DMS79 (cell line): Measurements from ENCODE around the gene DRC1.
"Not testable (repeated sequence)": the region's sequence is repeated elsewhere in the genome, so short reads cannot be mapped to it uniquely, and the experiment has no call there.

Source experiments
- DNase-seq: peaks from one replicate; lab custom pipeline; 2025; lab: John Stamatoyannopoulos, UW

Gene DRC1

GRCh38 chr2:26463244-26464192 lies 61.8 kb downstream of the DRC1 start:
- no peak for DNase-seq

- no peak for DNase-seq
Measured at GRCh38 chr2:26464390-26465265, 62.9 kb downstream of the DRC1 start.

GRCh38 chr2:26465266-26465925 lies 63.7 kb downstream of the DRC1 start:
- DNase-seq = no peak

DNA sequence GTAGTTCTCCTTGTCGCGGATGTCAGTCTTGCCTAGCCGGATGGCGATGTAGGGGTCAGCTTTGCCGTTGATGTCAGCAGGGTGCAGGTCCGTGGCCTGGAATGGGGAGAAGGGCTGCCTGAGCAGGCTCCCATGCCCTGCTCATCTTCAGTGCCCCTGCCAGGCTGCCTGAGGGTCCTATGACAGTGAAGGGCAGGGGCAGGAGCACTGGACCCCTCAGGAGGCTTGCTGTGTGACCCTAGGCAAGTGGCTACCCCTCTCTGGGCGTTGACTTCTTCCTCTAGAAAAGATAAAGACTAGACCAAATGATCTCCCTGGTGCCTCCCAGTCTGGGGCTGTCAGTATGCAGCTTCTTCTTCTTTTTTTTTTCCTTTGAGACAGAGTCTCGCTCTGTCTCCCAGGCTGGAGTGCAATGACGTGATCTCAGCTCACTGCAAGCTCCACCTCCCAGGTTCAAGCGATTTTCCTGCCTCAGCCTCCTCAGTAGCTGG lies 64.3 kb downstream of the DRC1 start:
- no peak for DNase-seq

DNA sequence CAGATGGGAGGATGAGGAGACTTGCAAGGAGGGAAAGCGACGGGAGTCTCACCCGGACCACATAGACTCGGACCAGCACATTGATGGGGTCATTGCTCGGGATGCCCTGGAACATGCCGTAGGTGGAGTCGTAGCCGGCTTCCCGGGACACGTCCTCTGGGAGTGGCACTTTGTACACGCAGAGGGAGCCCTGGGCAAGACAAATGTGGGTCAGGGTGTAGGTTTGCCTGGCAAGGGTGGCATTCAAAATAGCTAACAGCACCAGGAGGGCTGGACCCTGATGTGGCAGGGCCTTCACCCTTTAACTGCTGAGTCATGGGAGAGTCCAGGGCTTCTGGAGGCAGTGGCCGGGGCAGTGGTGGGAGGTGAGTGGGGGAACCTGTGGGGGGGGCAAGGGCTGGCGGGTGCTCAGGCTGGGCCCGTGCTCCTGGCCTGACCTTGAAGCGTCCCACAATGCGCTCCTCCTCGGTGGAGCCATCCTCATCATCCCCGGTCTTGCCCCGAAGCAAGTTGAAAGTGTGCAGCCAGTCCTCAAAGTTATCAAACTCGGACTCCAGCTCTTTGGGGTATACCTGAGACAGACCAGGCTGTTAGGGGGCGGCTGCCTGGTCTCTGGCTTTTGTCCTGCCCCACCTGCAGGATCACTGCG lies 65.1 kb downstream of the DRC1 start:
- no peak for DNase-seq

GRCh38 chr2:26468544-26468943 lies 66.8 kb downstream of the DRC1 start:
- not testable (repeated sequence) for DNase-seq

GRCh38 chr2:26469092-26469710 lies 67.5 kb downstream of the DRC1 start:
- no peak for DNase-seq

DNA sequence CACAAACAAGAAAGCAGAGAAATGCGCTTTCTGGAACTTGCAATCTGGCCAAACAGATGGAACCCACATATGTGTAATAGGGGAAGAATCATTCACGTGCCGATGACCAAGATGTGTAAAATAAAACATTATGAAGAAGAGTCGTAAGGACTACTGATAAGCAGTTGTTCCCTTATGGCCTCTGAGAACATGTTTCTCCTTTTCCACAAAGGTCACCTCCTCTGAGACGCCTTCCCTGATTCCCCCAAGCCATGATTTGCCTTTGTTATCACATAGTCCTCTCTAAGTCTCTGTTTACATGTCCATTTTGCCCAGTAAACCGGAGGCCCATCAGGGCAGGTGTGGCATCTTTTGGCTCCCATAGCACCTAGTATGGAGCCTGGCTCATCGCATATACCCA lies 68.2 kb downstream of the DRC1 start:
- no peak for DNase-seq

- no peak for DNase-seq
Measured at GRCh38 chr2:26470601-26471260, 69.0 kb downstream of the DRC1 start.

DNA sequence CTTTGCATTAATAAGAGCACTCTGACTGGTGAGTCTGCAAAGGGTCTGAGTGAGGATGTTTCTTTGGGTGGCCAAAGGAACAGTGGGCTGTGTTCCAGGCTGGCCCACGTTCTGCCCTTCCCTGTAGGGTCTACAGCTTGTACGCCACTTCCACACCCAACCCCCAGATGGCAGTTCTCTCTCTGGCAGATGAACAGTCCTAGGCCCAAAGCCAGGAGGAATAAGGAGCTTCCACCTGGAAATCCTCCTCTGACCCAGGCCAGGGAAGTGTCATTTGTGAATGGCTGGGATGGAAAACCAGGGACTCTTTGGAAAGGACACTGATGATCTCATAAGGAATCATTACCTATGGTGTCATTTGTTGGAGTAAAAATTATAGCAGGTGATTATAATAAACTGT lies 69.6 kb downstream of the DRC1 start:
- DNase-seq = no peak

DNA sequence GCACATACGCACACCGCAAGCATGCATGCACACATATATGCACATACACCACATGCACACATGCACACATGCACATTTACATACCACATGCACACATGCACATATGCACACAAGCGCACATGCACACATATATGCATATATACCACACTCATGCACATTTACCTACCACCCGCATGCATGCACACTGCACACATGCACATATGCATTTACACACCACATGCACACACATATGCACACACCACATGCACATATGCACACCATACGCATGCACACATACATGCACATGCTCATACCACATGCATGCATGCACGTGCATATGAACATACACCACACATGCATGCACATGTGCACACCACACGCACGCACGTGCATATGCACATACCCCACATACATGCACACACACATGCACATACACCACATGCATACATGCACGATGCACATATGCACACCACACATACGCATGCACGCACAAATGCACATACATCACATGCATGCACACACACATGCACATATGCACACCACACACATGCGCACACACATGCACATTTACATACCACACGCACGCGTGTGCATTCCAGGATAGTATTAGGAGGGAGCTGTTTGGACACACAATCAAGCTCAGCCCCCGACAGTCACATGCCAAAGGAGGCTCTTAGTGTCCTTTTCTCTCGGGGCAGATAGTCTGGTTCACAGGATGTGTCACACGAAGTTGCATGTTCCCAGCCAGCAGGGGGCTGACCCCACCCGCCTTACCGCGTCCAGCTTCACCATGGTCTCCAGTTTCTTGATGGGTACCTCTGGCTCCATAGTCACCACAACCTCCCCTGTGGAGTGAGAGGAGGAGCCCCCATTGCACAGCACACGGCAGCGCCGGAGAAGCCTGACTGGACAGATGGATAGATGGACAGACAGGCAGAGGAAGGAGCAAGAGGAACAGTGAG lies 70.3 kb downstream of the DRC1 start:
- DNase-seq = no peak

GRCh38 chr2:26472821-26473655 lies 71.3 kb downstream of the DRC1 start:
- DNase-seq = no peak

DNA sequence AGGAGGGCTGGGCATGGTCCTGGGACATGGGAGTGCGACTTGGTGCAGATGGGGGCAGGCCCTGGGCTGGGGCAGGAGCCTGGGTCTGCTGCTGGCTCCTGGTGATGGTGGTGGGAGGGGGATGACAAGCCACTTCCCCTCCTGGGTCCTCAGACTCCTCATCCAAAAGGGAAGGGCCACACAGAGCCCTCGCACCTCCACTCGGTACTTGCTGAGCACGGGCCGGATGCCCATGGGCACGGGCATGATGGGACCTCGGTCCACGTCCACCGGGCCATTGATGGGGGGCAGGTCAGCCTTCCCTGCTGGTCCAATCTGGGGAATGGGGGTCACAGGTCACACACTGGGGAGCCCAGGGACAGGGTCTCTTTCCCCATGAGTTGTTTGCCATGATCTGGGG lies 72.1 kb downstream of the DRC1 start:
- no peak for DNase-seq

GRCh38 chr2:26474261-26474785 lies 72.6 kb downstream of the DRC1 start:
- no peak for DNase-seq

- DNase-seq = no peak
Measured at GRCh38 chr2:26475037-26475436, 73.3 kb downstream of the DRC1 start.

DNA sequence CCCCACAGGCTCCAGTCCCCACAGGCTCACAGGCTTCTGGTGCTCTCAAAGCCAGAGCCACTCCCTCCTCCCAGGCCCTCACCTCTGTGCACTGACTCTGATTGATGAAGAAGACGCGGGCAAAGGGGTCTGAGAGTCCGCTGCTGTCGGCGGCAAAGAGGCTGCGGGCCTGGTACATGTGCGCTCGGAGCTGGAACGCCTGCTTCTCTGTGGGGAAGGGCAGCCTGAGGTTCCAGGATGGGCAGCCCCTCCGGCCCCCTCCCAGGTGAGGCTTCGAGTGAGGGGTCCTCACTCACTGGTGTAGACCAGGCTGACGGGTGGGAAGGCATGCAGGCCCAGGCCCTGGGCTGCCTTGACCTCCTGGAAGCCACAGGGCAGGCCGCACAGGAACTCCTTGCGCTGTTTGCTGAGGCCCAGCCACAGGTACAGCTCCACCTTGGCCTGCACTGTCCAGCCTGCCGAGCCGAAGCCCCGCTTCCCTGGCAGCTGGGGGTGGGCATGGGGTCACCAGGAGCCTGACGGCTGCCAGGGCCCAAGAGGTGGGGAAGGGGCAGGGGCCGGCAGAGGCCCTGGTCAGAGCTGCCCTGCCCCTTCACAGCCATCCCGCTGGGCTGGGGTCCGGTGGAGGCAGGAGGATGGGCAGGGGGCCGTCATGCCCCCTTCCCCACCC lies 74.2 kb downstream of the DRC1 start:
- DNase-seq = no peak

GRCh38 chr2:26477126-26477910 lies 75.6 kb downstream of the DRC1 start:
- DNase-seq = no peak
